Activated T-cell treated with anti-CD3 and anti-CD28 coated beads, Interleukin-2, amount 50 U/mL, for 4 hours (primary cell): ENCODE results near the gene HK1. TPM values are rescaled to one million over a fixed set of nuclear protein-coding genes. Genes with fewer than 3 reads are reported as not detected.
"Not testable (repeated sequence)": the region's sequence is repeated elsewhere in the genome, so short reads cannot be mapped to it uniquely, and the experiment has no call there.

ENCODE experiments used
- ATAC-seq, 2 donors: fragments of 200-7000 bp; cut with Tn5 transposase; one replicate each; pipeline ENCODE4 v1.10.0; 2021
- DNase-seq: peaks from one replicate; pipeline ENCODE4 v3.0.0-alpha.2; 2020
- H3K27me3 Mint-ChIP-seq: one replicate; pipeline ENCODE4 v1.8.0; 2021; ENCODE audit warnings: low read depth, mixed read lengths
- H3K36me3 Mint-ChIP-seq: one replicate; pipeline ENCODE4 v1.8.0; 2022; ENCODE audit warnings: mixed read lengths; ENCODE audit not compliant: insufficient read depth
- H3K4me1 Mint-ChIP-seq: one replicate; pipeline ENCODE4 v1.8.0; 2021; ENCODE audit warnings: low read depth, mixed read lengths
- H3K4me3 Mint-ChIP-seq: one replicate; pipeline ENCODE4 v1.8.0; 2021; ENCODE audit warnings: mild to moderate bottlenecking, moderate library complexity, mixed read lengths
- H3K9me3 Mint-ChIP-seq: one replicate; pipeline ENCODE4 v1.8.0; 2021; ENCODE audit warnings: mixed read lengths
- total RNA-seq, 3 donors: library from RNA; stranded (reverse); gene quantifications; one replicate each; pipeline ENCODE4 v1.2.1, GENCODE V29; 2021

HK1 gene
- total RNA-seq, 3 donors from 2014 or later, result 147 to 169 (median 165) TPM

DNA sequence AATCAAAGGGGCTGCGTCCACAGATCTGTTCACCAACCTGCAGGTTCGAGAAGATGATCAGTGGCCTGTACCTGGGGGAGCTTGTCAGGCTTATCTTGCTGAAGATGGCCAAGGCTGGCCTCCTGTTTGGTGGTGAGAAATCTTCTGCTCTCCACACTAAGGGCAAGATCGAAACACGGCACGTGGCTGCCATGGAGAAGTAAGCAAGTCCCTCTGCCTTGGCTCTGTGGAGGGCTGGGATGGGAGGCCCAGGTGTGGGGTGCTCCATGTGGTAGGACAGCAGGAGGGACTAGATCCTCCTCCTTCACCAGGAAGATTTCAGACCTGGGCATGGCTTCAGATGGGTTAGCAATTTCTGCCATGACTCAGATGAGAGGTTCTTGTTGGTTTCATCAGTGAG lies 32.3 kb upstream of the HK1 start:
- H3K4me3 Mint-ChIP-seq, result no peak overlapping the region
- DNase-seq, result no peak

DNA sequence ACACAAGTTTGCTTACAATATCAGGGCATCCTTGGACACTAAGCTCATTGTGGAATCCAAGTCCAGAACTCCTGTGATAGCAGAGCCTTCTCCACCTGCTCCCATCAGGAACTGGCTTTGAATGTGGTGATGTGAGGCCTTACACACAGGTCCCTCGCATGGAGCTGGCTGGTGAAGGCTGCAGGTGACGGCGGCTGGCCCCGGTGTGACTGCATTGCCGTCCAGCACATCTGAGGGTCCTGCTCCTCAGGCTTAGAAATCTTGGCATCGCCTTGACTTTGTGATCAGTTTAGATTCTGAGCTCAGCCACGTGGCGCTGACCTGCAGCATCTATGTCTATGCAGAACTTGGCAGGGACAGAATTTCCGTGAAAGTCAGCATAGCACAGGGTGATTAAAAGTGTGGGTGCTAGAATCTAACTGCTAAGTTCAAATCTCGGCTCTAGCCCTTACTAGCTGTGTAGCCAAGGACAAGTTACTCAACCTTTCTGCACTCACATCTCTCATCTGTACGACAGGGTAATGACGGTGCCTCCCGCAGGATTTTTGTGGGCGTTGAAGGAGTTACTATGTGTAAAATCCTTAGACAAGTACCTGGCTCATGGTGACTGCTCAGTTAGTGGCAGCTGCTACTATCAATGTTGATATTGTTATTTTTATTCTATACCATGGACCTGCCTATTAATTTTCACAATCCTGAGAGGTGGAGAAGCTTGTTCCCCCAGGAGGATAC lies 31.5 kb upstream of the HK1 start:
- Mint-ChIP-seq H3K27me3 (no peaks in the 10 kb centered on the region), H3K9me3 (no peaks in the 10 kb centered on the region), H3K4me3 (no peak overlapping the region), H3K4me1 (no peaks in the 10 kb centered on the region), H3K36me3 (peaks cover 5% of the 10 kb centered on the region)
- ATAC-seq (no peak), DNase-seq (no peak)

More for the DNA sequence above, 32.3 kb upstream of the HK1 start:
- no peak for ATAC-seq
- Mint-ChIP-seq H3K27me3 (no peaks in the 10 kb centered on the region), H3K36me3 (peaks cover 5% of the 10 kb centered on the region), H3K9me3 (no peaks in the 10 kb centered on the region), H3K4me1 (no peaks in the 10 kb centered on the region)

DNA sequence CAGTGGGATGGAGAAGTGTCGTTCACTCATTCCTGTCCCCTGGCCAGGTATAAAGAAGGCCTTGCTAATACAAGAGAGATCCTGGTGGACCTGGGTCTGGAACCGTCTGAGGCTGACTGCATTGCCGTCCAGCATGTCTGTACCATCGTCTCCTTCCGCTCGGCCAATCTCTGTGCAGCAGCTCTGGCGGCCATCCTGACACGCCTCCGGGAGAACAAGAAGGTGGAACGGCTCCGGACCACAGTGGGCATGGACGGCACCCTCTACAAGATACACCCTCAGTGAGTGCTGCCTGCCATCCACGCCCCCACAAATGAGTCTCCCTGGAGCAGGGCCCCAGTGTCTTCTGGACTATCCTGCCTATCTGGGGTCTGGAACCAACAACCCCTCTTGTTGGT lies 31.0 kb upstream of the HK1 start:
- Mint-ChIP-seq H3K4me1 (no peaks in the 10 kb centered on the region), H3K9me3 (no peaks in the 10 kb centered on the region), H3K4me3 (no peak overlapping the region), H3K27me3 (no peaks in the 10 kb centered on the region), H3K36me3 (peaks cover 5% of the 10 kb centered on the region)
- no peak for DNase-seq
- no peak for ATAC-seq

DNA sequence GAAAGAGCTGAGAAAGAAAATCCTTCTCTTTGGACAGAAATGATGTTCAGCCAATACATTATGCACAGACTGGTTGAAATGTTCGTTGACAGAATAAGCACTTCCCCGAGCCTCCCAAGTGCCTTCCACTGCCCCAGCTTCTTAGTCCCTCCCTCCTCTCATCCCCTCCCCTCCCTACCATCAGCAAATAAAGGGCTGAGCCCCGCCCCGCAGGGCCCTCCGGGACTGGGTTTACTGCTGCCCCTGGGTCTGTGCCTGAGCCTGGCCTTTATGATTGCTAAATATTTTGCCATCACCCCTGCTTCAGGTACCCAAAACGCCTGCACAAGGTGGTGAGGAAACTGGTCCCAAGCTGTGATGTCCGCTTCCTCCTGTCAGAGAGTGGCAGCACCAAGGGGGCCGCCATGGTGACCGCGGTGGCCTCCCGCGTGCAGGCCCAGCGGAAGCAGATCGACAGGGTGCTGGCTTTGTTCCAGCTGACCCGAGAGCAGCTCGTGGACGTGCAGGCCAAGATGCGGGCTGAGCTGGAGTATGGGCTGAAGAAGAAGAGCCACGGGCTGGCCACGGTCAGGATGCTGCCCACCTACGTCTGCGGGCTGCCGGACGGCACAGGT lies 30.1 kb upstream of the HK1 start:
- no peak for ATAC-seq
- Mint-ChIP-seq H3K36me3 (peaks cover 5% of the 10 kb centered on the region), H3K4me1 (no peaks in the 10 kb centered on the region), H3K27me3 (no peaks in the 10 kb centered on the region), H3K9me3 (no peaks in the 10 kb centered on the region), H3K4me3 (no peak overlapping the region)
- DNase-seq, result no peak

DNA sequence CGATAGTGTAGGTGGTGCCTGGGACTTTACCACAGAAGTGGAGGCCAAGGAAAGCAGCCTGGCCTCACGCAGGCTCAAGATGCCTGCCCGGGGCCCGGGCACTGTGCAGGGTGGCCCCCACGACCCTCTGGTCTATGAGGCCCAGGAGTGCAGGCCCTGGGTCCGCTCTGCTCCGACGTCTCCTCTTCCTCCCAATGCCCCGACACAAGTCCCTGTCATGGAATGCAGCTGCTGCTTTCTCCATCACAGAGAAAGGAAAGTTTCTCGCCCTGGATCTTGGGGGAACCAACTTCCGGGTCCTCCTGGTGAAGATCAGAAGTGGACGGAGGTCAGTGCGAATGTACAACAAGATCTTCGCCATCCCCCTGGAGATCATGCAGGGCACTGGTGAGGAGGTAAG lies 28.3 kb upstream of the HK1 start:
- peaks cover 5% of the 10 kb centered on the region for H3K36me3 Mint-ChIP-seq
- no peak overlapping the region for H3K4me3 Mint-ChIP-seq
- ATAC-seq, result no peak
- no peaks in the 10 kb centered on the region for H3K27me3 Mint-ChIP-seq
- H3K9me3 Mint-ChIP-seq, result no peaks in the 10 kb centered on the region
- DNase-seq, result no peak
- no peaks in the 10 kb centered on the region for H3K4me1 Mint-ChIP-seq

DNA sequence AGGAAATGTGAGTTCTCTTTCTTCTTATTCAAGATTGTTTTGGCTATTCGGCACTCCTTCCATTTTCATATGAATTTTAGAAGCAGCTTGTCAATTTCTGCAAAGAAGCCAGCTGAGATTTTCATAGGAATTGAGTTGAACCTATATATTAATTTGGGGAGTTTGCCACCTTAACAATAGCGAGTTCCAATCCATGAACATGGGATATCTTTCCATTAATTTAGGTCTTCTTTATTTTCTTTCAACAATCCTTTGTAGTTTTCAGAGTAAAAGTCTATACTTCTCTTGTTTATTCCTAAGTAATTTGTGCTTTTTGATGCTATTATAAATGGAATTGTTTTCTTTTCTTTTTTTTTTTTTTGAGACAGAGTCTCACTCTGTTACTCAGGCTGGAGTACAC lies 26.9 kb upstream of the HK1 start:
- not testable (repeated sequence) for H3K36me3 Mint-ChIP-seq, H3K4me1 Mint-ChIP-seq, H3K27me3 Mint-ChIP-seq, H3K4me3 Mint-ChIP-seq, ATAC-seq, DNase-seq, H3K9me3 Mint-ChIP-seq

DNA sequence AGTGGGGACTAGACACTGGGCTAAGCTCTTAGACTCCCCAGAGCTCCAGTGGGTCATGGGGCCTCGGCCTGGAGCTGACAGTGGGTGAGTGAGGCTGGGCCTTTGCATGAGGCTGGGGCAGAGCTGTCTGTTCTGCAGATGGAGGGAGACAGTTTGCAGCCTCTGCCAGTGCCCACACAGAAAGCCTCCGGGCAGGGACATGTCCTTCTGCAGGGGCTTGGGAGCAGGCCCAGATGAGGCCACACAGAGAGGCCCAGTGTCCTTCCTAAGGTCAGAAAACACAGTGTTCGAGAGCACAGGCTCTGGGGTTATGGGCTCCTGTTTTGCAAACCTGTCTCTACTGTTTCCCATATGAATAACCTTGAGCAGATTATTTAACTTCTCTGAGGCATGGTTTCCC lies 25.1 kb upstream of the HK1 start:
- H3K36me3 Mint-ChIP-seq, result peaks cover 5% of the 10 kb centered on the region
- no peak for DNase-seq
- no peaks in the 10 kb centered on the region for H3K9me3 Mint-ChIP-seq
- no peak overlapping the region for H3K4me3 Mint-ChIP-seq
- H3K27me3 Mint-ChIP-seq, result no peaks in the 10 kb centered on the region
- H3K4me1 Mint-ChIP-seq, result no peaks in the 10 kb centered on the region
- no peak for ATAC-seq

DNA sequence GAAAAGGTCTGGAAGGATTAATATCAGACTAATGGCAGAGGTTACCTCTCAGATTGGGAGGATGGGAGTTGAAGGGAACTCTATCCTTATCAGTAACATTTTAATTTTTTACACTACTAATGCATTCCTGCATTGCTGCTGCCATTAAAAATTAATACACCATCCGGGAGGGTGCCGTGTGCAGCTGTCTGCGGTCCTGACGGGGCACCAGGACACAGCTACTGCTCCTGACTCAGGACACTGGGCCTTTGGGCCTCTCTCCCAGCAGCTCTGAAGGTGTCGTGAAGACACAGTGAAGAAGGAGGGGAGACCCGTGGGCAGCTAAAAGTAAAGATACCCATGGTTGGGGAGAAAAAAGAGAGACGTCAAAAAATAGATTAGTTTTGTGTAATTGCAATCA lies 23.4 kb upstream of the HK1 start:
- Mint-ChIP-seq H3K9me3 (no peaks in the 10 kb centered on the region), H3K36me3 (peaks cover 2% of the 10 kb centered on the region), H3K4me1 (no peaks in the 10 kb centered on the region), H3K27me3 (no peaks in the 10 kb centered on the region), H3K4me3 (no peak overlapping the region)
- DNase-seq (no peak), ATAC-seq (no peak)

DNA sequence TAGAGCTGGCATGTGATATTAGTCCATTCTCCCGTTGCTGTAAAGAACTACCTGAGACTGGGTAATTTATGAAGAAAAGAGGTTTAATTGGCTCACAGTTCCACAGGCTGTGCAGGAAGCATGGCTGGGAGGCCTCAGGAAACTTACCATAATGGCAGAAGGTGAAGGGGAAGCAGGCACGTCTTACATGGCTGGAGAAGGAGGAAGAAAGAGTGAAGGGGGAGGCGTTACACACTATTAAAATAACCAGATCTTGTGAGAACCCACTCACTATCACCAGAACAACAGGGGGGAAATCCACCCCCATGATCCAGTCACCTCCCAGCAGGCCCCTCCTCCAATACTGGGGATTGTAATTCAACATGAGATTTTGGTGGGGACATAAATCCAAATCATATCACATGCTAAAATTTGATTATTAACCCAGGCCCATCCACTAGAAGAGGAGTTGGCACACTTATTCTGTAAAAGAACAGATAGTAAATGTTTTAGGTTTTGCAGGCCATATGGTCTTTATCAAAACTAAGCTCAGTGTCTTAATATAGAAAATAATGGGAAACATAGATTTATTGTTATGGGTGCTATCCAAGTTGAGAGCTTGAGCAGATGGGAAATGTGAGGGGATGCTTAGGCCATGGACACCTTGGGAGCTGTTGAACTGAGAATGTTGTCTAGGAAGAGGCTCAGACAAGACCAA lies 18.6 kb upstream of the HK1 start:
- Mint-ChIP-seq H3K9me3 (no peaks in the 10 kb centered on the region), H3K36me3 (no peaks in the 10 kb centered on the region), H3K4me1 (peaks cover 9% of the 10 kb centered on the region), H3K4me3 (no peak overlapping the region), H3K27me3 (no peaks in the 10 kb centered on the region)
- ATAC-seq (no peak), DNase-seq (no peak)

DNA sequence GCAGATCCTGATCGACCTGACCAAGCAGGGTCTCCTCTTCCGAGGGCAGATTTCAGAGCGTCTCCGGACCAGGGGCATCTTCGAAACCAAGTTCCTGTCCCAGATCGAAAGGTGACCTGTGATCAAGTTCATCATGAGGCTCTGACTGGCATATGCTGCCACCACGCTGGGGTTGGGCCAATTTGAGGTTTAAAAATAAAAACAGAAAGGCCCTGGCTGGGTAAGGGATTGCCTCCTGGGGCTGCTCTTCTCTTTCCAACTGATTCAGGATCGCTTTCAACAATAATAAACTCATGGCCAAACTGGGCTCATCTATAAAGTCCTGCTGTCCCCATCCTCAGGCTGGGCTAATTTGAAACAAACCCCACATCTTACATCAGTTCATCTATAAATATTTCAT lies 17.1 kb upstream of the HK1 start:
- H3K4me3 Mint-ChIP-seq, result no peak overlapping the region
- H3K4me1 Mint-ChIP-seq, result peaks cover 9% of the 10 kb centered on the region
- H3K36me3 Mint-ChIP-seq, result no peaks in the 10 kb centered on the region
- no peak for DNase-seq
- no peaks in the 10 kb centered on the region for H3K9me3 Mint-ChIP-seq
- no peak for ATAC-seq
- H3K27me3 Mint-ChIP-seq, result no peaks in the 10 kb centered on the region

DNA sequence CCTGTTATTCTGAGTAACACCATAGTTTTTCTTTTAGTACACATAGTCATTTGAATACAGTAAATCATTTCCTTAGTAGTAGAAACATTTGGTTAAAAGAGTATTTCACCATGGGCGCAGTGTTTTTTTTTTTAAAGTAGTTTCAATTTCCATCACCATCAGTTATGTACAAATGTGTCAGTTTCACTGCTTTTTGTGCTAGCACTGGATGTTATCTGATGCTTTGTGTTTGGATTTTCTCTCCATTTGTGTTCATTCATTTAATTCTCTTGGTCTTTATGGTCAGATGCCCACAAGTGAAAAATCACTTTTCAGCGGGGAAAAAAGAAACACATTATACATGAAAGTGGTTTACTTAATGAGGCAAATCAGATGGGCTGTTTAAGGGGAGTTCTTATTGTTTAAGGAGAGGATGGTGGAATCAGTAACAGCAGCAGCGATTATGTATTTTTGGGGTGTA lies 16.0 kb upstream of the HK1 start:
- DNase-seq (no peak), ATAC-seq (peak; percentile 66 to 73)
- peaks cover 9% of the 10 kb centered on the region for H3K4me1 Mint-ChIP-seq
- no peaks in the 10 kb centered on the region for H3K9me3 Mint-ChIP-seq
- H3K27me3 Mint-ChIP-seq, result no peaks in the 10 kb centered on the region
- no peaks in the 10 kb centered on the region for H3K36me3 Mint-ChIP-seq
- H3K4me3 Mint-ChIP-seq, result no peak overlapping the region

DNA sequence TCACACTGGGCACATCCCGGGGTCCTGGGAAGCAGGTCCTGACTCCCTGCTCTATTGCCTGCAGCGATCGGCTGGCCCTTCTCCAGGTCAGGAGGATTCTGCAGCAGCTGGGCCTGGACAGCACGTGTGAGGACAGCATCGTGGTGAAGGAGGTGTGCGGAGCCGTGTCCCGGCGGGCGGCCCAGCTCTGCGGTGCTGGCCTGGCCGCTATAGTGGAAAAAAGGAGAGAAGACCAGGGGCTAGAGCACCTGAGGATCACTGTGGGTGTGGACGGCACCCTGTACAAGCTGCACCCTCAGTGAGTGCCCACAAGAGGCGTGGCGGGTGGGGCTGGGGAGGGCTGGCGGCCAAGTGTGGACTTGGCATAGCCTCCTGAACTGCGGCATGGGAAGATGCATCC lies 12.8 kb upstream of the HK1 start:
- Mint-ChIP-seq H3K27me3 (no peaks in the 10 kb centered on the region), H3K36me3 (no peaks in the 10 kb centered on the region), H3K9me3 (no peaks in the 10 kb centered on the region), H3K4me1 (peaks cover 9% of the 10 kb centered on the region), H3K4me3 (no peak overlapping the region)
- DNase-seq (no peak), ATAC-seq (no peak)

DNA sequence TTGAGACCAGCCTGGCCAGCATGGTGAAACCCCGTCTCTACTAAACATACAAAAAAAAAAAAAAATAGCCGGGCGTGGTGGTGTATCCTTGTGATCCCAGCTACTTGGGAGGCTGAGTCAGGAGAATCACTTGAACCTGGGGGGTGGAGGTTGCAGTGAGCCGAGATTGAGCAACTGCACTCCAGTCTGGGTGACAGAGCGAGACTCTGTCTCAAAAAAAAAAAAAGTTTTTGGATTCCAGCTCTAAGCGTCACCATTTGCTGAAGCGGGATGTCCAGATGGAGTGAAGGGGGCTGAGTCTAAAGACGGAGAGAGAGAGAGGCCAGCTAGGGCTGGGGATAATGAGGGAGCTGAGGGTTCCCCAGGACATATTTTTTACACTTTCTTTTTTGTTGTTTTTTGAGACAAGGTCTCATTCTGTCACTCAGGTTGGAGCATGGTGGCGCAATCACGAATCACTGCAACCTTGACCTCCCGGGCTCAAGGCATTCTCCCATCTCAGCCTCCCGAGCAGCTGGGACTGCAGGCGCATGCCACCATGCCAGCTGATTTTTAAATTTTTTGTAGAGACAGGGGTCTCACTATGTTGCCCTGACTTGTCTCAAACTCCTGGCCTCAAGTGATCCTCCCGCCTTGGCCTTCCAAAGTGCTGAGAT lies 9.4 kb upstream of the HK1 start:
- Mint-ChIP-seq H3K4me3 (no peak overlapping the region), H3K27me3 (no peaks in the 10 kb centered on the region), H3K4me1 (peaks cover 5% of the 10 kb centered on the region), H3K9me3 (no peaks in the 10 kb centered on the region), H3K36me3 (no peaks in the 10 kb centered on the region)
- DNase-seq (no peak), ATAC-seq (no peak)

DNA sequence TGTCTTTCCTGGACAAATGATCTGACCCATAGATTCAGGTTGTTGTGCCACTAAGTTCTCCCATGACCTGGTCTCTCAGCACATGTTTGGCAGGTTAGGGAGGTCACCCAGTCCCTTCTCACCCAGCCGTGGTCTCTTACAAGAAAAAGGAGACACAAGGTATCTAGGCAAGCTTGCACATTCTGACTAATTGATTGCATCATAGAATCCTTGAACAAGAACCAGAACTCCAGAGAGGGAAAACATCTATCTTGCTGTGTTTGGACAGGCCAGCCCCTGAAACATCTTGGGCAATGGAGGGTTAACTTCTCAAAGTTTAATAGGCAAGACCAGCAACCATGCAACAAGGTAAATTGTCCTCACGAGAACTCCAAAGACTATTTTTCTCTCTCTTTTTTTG lies 8.5 kb upstream of the HK1 start:
- H3K36me3 Mint-ChIP-seq, result no peaks in the 10 kb centered on the region
- peaks cover 5% of the 10 kb centered on the region for H3K4me1 Mint-ChIP-seq
- no peaks in the 10 kb centered on the region for H3K9me3 Mint-ChIP-seq
- no peak for ATAC-seq
- H3K27me3 Mint-ChIP-seq, result no peaks in the 10 kb centered on the region
- DNase-seq, result no peak
- no peak overlapping the region for H3K4me3 Mint-ChIP-seq
